ENCODE data around the gene ATP13A2. TPM values are rescaled to one million over a fixed set of nuclear protein-coding genes. Genes with fewer than 3 reads are reported as not detected.
"Not testable (repeated sequence)": the region's sequence is repeated elsewhere in the genome, so short reads cannot be mapped to it uniquely, and the experiment has no call there.

ATP13A2 gene
- total RNA-seq, 2 experiments from 2014 or later: 25.0 to 28.8 TPM

- Histone ChIP-seq H3K4me3 (ENCODE audit: low read depth, low read length, poor library complexity, severe bottlenecking) (no peak overlapping the region), H3K79me2 (ENCODE audit: insufficient read depth, low read depth, low read length) (no peaks in the 10 kb centered on the region), H2AFZ (ENCODE audit: low read length) (no peak overlapping the region), H3K36me3 (ENCODE audit: insufficient read depth, low read length) (peaks cover 12% of the 10 kb centered on the region; the same call in 1 of the 2 replicates), H3K9me2 (ENCODE audit: insufficient read depth, low read length) (no peaks in the 10 kb centered on the region), H3K4me1 (ENCODE audit: insufficient read depth, low read length, poor library complexity, severe bottlenecking) (no peaks in the 10 kb centered on the region), H3K4me2 (ENCODE audit: low read length) (no peak overlapping the region), H3K27ac (ENCODE audit: low read depth, low read length, poor library complexity, severe bottlenecking) (no peak overlapping the region), H3K9me3 (ENCODE audit: low read length) (no peaks in the 10 kb centered on the region), H4K20me1 (ENCODE audit: insufficient read depth, low read length) (no peaks in the 10 kb centered on the region)
- ChIA-PET CTCF (ENCODE audit: unreplicated experiment) (no interaction called here), POLR2A (no interaction called here)
- DNase-seq (ENCODE audit: low spot score): no peak
- TF ChIP-seq EZH2phosphoT487 (IDR thresholded peaks at IDR 0.05; ENCODE audit: borderline replicate concordance, low read depth, low read length): no peak
- TF ChIP-seq, protein P1, sequence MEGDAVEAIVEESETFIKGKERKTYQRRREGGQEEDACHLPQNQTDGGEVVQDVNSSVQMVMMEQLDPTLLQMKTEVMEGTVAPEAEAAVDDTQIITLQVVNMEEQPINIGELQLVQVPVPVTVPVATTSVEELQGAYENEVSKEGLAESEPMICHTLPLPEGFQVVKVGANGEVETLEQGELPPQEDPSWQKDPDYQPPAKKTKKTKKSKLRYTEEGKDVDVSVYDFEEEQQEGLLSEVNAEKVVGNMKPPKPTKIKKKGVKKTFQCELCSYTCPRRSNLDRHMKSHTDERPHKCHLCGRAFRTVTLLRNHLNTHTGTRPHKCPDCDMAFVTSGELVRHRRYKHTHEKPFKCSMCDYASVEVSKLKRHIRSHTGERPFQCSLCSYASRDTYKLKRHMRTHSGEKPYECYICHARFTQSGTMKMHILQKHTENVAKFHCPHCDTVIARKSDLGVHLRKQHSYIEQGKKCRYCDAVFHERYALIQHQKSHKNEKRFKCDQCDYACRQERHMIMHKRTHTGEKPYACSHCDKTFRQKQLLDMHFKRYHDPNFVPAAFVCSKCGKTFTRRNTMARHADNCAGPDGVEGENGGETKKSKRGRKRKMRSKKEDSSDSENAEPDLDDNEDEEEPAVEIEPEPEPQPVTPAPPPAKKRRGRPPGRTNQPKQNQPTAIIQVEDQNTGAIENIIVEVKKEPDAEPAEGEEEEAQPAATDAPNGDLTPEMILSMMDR (conservative IDR thresholded peaks at IDR 0.05; ENCODE audit: low read length): no peak
- BruUV-seq (replicated peaks): no TSS peak
- intact Hi-C loops (cut with micrococcal nuclease; ENCODE audit: unreplicated experiment): no loop called here
Observed at GRCh38 chr1:16946646-16947045, 65.1 kb downstream of the ATP13A2 start.

DNA sequence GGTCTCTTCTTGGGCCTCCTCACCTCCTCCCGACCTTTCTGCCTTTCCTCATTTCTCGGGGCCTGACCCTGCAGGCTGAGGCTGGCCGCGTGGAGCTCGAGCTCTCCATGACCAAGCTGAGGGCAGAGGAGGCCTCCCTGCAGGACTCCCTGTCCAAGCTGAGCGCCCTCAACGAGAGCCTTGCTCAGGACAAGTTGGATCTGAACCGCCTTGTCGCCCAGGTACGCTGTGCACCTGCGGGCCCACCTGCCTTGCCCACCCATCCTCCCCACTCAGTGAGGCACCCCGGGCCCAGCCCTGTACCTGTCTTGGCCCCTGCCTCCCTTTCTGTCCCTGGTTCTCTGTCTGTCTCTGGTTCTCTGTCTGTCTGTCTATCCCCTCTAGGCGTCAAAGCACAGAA, 65.5 kb downstream of the ATP13A2 start:
- H3K36me3 ChIP-seq (ENCODE audit: insufficient read depth, low read length): peaks cover 12% of the 10 kb centered on the region; the same call in 1 of the 2 replicates
- H3K4me2 ChIP-seq (ENCODE audit: low read length); H3K27ac ChIP-seq (ENCODE audit: low read depth, low read length, poor library complexity, severe bottlenecking); H2AFZ ChIP-seq (ENCODE audit: low read length); H3K9me3 ChIP-seq (ENCODE audit: low read length); CTCF ChIA-PET (ENCODE audit: unreplicated experiment); DNase-seq (ENCODE audit: low spot score); intact Hi-C loops (cut with micrococcal nuclease; ENCODE audit: unreplicated experiment); H4K20me1 ChIP-seq (ENCODE audit: insufficient read depth, low read length); POLR2A ChIA-PET; BruUV-seq (replicated peaks); H3K9me2 ChIP-seq (ENCODE audit: insufficient read depth, low read length); H3K4me1 ChIP-seq (ENCODE audit: insufficient read depth, low read length, poor library complexity, severe bottlenecking); H3K79me2 ChIP-seq (ENCODE audit: insufficient read depth, low read depth, low read length); H3K4me3 ChIP-seq (ENCODE audit: low read depth, low read length, poor library complexity, severe bottlenecking): not testable (repeated sequence)

DNA sequence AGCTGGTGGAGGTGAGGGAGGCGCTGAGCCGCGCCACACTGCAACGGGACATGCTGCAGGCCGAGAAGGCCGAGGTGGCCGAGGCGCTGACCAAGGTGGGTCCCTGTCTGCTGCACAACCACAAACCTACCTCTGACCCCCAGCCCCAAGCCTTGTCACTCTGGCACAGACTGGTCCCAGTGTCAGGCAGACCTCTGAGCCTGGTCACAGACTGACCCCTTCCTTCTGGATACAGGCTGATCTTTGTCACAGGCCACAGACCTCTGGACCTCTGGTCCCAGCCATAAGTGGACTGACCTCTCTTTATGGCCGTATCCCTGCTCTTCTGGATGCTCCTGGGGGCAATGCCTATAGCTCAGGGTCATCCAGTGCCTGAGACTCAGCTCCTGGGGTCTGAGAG, 66.2 kb downstream of the ATP13A2 start:
- BruUV-seq (replicated peaks); H3K4me3 ChIP-seq (ENCODE audit: low read depth, low read length, poor library complexity, severe bottlenecking); H3K9me2 ChIP-seq (ENCODE audit: insufficient read depth, low read length); intact Hi-C loops (cut with micrococcal nuclease; ENCODE audit: unreplicated experiment); DNase-seq (ENCODE audit: low spot score); H3K27ac ChIP-seq (ENCODE audit: low read depth, low read length, poor library complexity, severe bottlenecking); H2AFZ ChIP-seq (ENCODE audit: low read length); H3K4me1 ChIP-seq (ENCODE audit: insufficient read depth, low read length, poor library complexity, severe bottlenecking); H3K9me3 ChIP-seq (ENCODE audit: low read length); POLR2A ChIA-PET; H4K20me1 ChIP-seq (ENCODE audit: insufficient read depth, low read length); H3K4me2 ChIP-seq (ENCODE audit: low read length); H3K79me2 ChIP-seq (ENCODE audit: insufficient read depth, low read depth, low read length): not testable (repeated sequence)
- CTCF ChIA-PET (ENCODE audit: unreplicated experiment): interaction anchor here (0.8 kb wide), 1 partner anchor 15 kb away, joined by 3 read pairs; no protein-coding TSS in a partner anchor
- H3K36me3 ChIP-seq (ENCODE audit: insufficient read depth, low read length): peaks cover 12% of the 10 kb centered on the region; the same call in 1 of the 2 replicates

DNA sequence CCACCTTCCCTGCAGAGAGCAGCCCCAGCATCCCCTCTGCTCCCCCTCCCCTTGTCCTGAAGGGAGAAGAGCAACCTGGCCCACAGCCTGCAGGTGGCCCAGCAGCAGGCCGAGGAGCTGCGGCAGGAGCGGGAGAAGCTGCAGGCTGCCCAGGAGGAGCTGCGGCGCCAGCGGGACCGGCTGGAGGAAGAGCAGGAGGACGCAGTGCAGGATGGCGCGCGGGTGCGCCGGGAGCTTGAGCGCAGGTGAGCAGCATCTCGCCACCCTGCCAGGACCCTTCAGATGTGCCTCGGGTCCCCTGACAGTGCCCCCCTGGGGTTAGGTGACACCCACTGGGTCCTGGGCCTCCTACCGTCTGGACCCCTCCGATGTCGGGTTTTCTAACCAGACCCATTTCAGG, 67.7 kb downstream of the ATP13A2 start:
- ChIA-PET CTCF (ENCODE audit: unreplicated experiment) (no interaction called here), POLR2A (no interaction called here)
- H2AFZ ChIP-seq (ENCODE audit: low read length): no peak overlapping the region
- H3K9me2 ChIP-seq (ENCODE audit: insufficient read depth, low read length): no peaks in the 10 kb centered on the region
- no peak overlapping the region for H3K27ac ChIP-seq (ENCODE audit: low read depth, low read length, poor library complexity, severe bottlenecking)
- no peaks in the 10 kb centered on the region for H3K9me3 ChIP-seq (ENCODE audit: low read length)
- DNase-seq (ENCODE audit: low spot score): no peak
- H4K20me1 ChIP-seq (ENCODE audit: insufficient read depth, low read length): no peaks in the 10 kb centered on the region
- no peak for TF ChIP-seq EZH2phosphoT487 (IDR thresholded peaks at IDR 0.05; ENCODE audit: borderline replicate concordance, low read depth, low read length)
- TF ChIP-seq, protein P1 (conservative IDR thresholded peaks at IDR 0.05; ENCODE audit: low read length): no peak
- no peaks in the 10 kb centered on the region for H3K4me1 ChIP-seq (ENCODE audit: insufficient read depth, low read length, poor library complexity, severe bottlenecking)
- H3K79me2 ChIP-seq (ENCODE audit: insufficient read depth, low read depth, low read length): no peaks in the 10 kb centered on the region
- H3K4me3 ChIP-seq (ENCODE audit: low read depth, low read length, poor library complexity, severe bottlenecking): no peak overlapping the region
- intact Hi-C loops (cut with micrococcal nuclease; ENCODE audit: unreplicated experiment): no loop called here
- BruUV-seq (replicated peaks): no TSS peak
- H3K4me2 ChIP-seq (ENCODE audit: low read length): no peak overlapping the region
- peaks cover 10% of the 10 kb centered on the region; the same call in 1 of the 2 replicates for H3K36me3 ChIP-seq (ENCODE audit: insufficient read depth, low read length)

- H3K27ac ChIP-seq (ENCODE audit: low read depth, low read length, poor library complexity, severe bottlenecking); CTCF ChIA-PET (ENCODE audit: unreplicated experiment); H3K4me3 ChIP-seq (ENCODE audit: low read depth, low read length, poor library complexity, severe bottlenecking); intact Hi-C loops (cut with micrococcal nuclease; ENCODE audit: unreplicated experiment); BruUV-seq (replicated peaks); H3K4me1 ChIP-seq (ENCODE audit: insufficient read depth, low read length, poor library complexity, severe bottlenecking); H4K20me1 ChIP-seq (ENCODE audit: insufficient read depth, low read length); POLR2A ChIA-PET; H3K4me2 ChIP-seq (ENCODE audit: low read length); DNase-seq (ENCODE audit: low spot score); H2AFZ ChIP-seq (ENCODE audit: low read length); H3K79me2 ChIP-seq (ENCODE audit: insufficient read depth, low read depth, low read length); H3K9me3 ChIP-seq (ENCODE audit: low read length); H3K9me2 ChIP-seq (ENCODE audit: insufficient read depth, low read length): not testable (repeated sequence)
- peaks cover 16% of the 10 kb centered on the region; the same call in 1 of the 2 replicates for H3K36me3 ChIP-seq (ENCODE audit: insufficient read depth, low read length)
Observed at GRCh38 chr1:16939386-16940180, 72.1 kb downstream of the ATP13A2 start.
